Dendritic cell treated with granulocyte-macrophage colony-stimulating factor and Interleukin-4, amounts not matched to agents 40 ng/mL and 50 ng/mL, for 4 days (primary cell): ENCODE results near the gene VSIG10.
"Not testable (repeated sequence)": the region's sequence is repeated elsewhere in the genome, so short reads cannot be mapped to it uniquely, and the experiment has no call there.

Source experiments
- H3K27ac Mint-ChIP-seq: one replicate; pipeline ENCODE4 v1.8.0; 2022; ENCODE audit warnings: mild to moderate bottlenecking, mixed read lengths
- H3K27me3 Mint-ChIP-seq: one replicate; pipeline ENCODE4 v1.8.0; 2022; ENCODE audit warnings: mild to moderate bottlenecking, mixed read lengths
- H3K36me3 Mint-ChIP-seq: one replicate; pipeline ENCODE4 v1.8.0; 2022; ENCODE audit warnings: low read depth, mixed read lengths
- H3K4me1 Mint-ChIP-seq: one replicate; pipeline ENCODE4 v1.8.0; 2022; ENCODE audit warnings: low read depth, mixed read lengths
- H3K4me3 Mint-ChIP-seq: one replicate; pipeline ENCODE4 v1.8.0; 2022; ENCODE audit warnings: mild to moderate bottlenecking, moderate library complexity, mixed read lengths
- H3K9me3 Mint-ChIP-seq: one replicate; pipeline ENCODE4 v1.8.0; 2022; ENCODE audit warnings: mixed read lengths
- intact Hi-C: fragments of 100-400 bp; cut with micrococcal nuclease; formaldehyde crosslinking; loops from one replicate; pipeline ENCODE4 v1.15.0; 2022

VSIG10 gene

GRCh38 chr12:118098401-118098800 lies 5.4 kb downstream of the VSIG10 start:
- intact Hi-C loops, result no loop called here
- no peaks in the 10 kb centered on the region for H3K9me3 Mint-ChIP-seq
- H3K4me3 Mint-ChIP-seq, result no peak overlapping the region
- H3K27ac Mint-ChIP-seq, result no peak overlapping the region
- H3K36me3 Mint-ChIP-seq, result peaks cover 13% of the 10 kb centered on the region
- peaks cover 19% of the 10 kb centered on the region for H3K4me1 Mint-ChIP-seq
- peaks cover 6% of the 10 kb centered on the region for H3K27me3 Mint-ChIP-seq

- no peak overlapping the region for H3K4me3 Mint-ChIP-seq
- H3K27me3 Mint-ChIP-seq, result no peaks in the 10 kb centered on the region
- intact Hi-C loops, result no loop called here
- H3K9me3 Mint-ChIP-seq, result no peaks in the 10 kb centered on the region
- no peak overlapping the region for H3K27ac Mint-ChIP-seq
- peaks cover 30% of the 10 kb centered on the region for H3K36me3 Mint-ChIP-seq
- H3K4me1 Mint-ChIP-seq, result peaks cover 5% of the 10 kb centered on the region
These were observed 9.8 kb downstream of the VSIG10 start for GRCh38 chr12:118094039-118094438.

- Mint-ChIP-seq H3K27ac (no peak overlapping the region), H3K9me3 (no peaks in the 10 kb centered on the region), H3K4me3 (no peak overlapping the region), H3K36me3 (peaks cover 24% of the 10 kb centered on the region), H3K27me3 (no peaks in the 10 kb centered on the region), H3K4me1 (peaks cover 6% of the 10 kb centered on the region)
- intact Hi-C loops, result no loop called here
These were observed 14.0 kb downstream of the VSIG10 start for GRCh38 chr12:118089782-118090181.

DNA sequence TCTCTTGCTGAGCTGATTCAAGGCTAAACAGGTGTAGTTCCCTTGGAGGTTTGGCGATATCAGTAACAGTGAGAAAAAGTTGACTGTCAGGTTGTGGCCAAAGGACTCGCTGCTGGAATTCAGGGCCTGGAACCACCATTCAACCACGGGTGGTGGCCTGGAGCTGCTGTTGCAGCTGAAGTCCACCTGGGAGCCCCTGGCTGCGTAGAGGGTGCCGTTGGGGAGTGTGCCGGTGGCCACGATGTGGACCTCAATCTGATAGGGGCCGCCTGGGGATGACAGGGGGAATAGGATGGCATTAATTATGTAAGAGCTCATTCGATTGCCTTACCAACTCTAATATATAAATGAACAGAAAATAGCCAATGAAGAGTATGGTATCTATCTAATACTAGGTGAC lies 21.6 kb downstream of the VSIG10 start:
- Mint-ChIP-seq H3K27me3 (no peaks in the 10 kb centered on the region), H3K4me1 (peaks cover 6% of the 10 kb centered on the region), H3K4me3 (no peak overlapping the region), H3K27ac (no peak overlapping the region), H3K9me3 (peaks cover 6% of the 10 kb centered on the region), H3K36me3 (peaks cover 49% of the 10 kb centered on the region)
- intact Hi-C loops, result no loop called here

- H3K4me1 Mint-ChIP-seq, H3K9me3 Mint-ChIP-seq, intact Hi-C loops, H3K27me3 Mint-ChIP-seq, H3K4me3 Mint-ChIP-seq, H3K27ac Mint-ChIP-seq: not testable (repeated sequence)
- H3K36me3 Mint-ChIP-seq, result peaks cover 55% of the 10 kb centered on the region
These were observed 22.3 kb downstream of the VSIG10 start for GRCh38 chr12:118081521-118081920.

GRCh38 chr12:118073768-118074167 lies 30.0 kb downstream of the VSIG10 start:
- Mint-ChIP-seq H3K27ac (no peak overlapping the region), H3K36me3 (peaks cover 35% of the 10 kb centered on the region), H3K27me3 (no peaks in the 10 kb centered on the region), H3K9me3 (peaks cover 6% of the 10 kb centered on the region), H3K4me1 (peaks cover 4% of the 10 kb centered on the region), H3K4me3 (no peak overlapping the region)
- intact Hi-C loops, result no loop called here

DNA sequence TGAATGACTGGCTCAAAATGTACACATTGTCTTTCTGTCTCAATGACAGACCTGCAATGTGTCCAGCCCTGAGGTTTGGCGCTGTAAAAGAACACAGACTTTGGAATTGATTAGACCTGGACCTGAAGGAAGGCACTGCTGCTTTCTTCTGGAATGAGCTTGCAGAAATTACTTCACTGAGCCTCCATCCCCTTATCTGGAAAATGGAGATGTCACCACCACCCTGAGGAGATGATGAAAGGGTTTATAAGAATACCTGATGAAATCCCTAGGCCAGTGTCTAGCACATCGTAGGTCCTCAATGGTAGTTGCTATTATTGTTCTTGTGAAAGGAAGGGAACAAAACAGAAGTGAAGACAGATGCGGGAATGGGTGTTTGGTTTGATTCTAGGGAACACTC lies 33.2 kb downstream of the VSIG10 start:
- Mint-ChIP-seq H3K4me1 (peaks cover 32% of the 10 kb centered on the region), H3K36me3 (peaks cover 8% of the 10 kb centered on the region), H3K27me3 (no peaks in the 10 kb centered on the region), H3K9me3 (no peaks in the 10 kb centered on the region), H3K4me3 (no peak overlapping the region), H3K27ac (no peak overlapping the region)
- intact Hi-C loops, result no loop called here

- Mint-ChIP-seq H3K27ac (peak overlapping the region; percentile 37), H3K4me3 (no peak overlapping the region), H3K36me3 (peaks cover 8% of the 10 kb centered on the region), H3K4me1 (peaks cover 50% of the 10 kb centered on the region), H3K27me3 (no peaks in the 10 kb centered on the region), H3K9me3 (no peaks in the 10 kb centered on the region)
- intact Hi-C loops, result no loop called here
These were observed 35.4 kb downstream of the VSIG10 start for GRCh38 chr12:118068445-118068844.

- intact Hi-C loops, result no loop called here
- Mint-ChIP-seq H3K27me3 (no peaks in the 10 kb centered on the region), H3K4me3 (peak overlapping the region; percentile 39), H3K4me1 (peaks cover 63% of the 10 kb centered on the region), H3K27ac (peak overlapping the region; percentile 80), H3K9me3 (no peaks in the 10 kb centered on the region), H3K36me3 (peaks cover 21% of the 10 kb centered on the region)
These were observed 38.4 kb downstream of the VSIG10 start for GRCh38 chr12:118065380-118065779.

- Mint-ChIP-seq H3K27me3 (no peaks in the 10 kb centered on the region), H3K4me1 (peaks cover 70% of the 10 kb centered on the region)
- intact Hi-C loops, result loop anchor here (5.0 kb wide), 2 partner anchors 38 to 313 kb away; partner anchors contain the start of genes SUDS3 and VSIG10
These were observed 39.2 kb downstream of the VSIG10 start for GRCh38 chr12:118064608-118065007.

DNA sequence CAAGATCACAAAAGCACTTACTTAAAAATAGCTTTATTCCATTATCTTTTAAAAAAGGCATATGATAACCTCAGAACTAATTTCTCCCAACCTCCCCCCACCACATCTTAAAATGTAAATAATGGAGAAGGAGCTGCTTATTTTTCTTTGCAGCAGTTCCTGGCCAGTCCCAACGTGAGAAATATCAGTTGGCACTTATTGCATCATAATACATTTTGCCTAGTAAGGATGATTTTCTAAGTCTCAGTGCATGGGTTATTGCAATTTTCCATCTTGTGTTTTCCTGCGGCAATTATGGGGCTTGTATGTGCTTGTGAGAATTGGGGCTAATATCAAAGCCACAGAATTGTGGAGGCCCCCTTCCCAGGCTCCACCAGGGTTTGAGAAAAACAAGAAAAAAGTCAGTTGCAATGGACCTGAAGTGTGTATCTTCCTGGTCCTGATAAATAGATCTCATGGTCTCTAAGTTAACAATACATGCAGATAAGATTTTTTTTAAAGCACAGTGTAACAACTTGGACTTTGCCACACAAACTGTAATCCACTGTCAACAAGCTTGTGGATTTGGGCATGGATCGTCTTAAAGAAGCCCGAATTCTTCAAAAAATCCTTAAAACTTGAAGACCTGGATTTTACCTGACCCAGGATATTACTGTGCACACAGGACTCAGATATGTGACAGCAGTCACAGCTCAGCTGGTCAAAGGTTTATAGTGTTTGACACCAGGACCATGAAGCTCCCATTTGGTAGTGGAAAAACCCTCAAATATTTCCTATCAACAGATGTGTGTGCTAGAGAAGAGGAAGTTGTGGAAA lies 40.0 kb downstream of the VSIG10 start:
- H3K4me3 Mint-ChIP-seq, result no peak overlapping the region
- no peaks in the 10 kb centered on the region for H3K27me3 Mint-ChIP-seq
- H3K36me3 Mint-ChIP-seq, result peaks cover 24% of the 10 kb centered on the region
- intact Hi-C loops, result loop anchor here (5.0 kb wide), 2 partner anchors 39 to 314 kb away; partner anchors contain the start of genes SUDS3 and VSIG10
- peak overlapping the region; percentile 80 for H3K27ac Mint-ChIP-seq
- H3K9me3 Mint-ChIP-seq, result no peaks in the 10 kb centered on the region
- peaks cover 74% of the 10 kb centered on the region for H3K4me1 Mint-ChIP-seq

More at GRCh38 chr12:118064608-118065007, 39.2 kb downstream of the VSIG10 start:
- peak overlapping the region; percentile 17 for H3K4me3 Mint-ChIP-seq
- no peaks in the 10 kb centered on the region for H3K9me3 Mint-ChIP-seq
- peaks cover 21% of the 10 kb centered on the region for H3K36me3 Mint-ChIP-seq
- peak overlapping the region; percentile 80 for H3K27ac Mint-ChIP-seq

DNA sequence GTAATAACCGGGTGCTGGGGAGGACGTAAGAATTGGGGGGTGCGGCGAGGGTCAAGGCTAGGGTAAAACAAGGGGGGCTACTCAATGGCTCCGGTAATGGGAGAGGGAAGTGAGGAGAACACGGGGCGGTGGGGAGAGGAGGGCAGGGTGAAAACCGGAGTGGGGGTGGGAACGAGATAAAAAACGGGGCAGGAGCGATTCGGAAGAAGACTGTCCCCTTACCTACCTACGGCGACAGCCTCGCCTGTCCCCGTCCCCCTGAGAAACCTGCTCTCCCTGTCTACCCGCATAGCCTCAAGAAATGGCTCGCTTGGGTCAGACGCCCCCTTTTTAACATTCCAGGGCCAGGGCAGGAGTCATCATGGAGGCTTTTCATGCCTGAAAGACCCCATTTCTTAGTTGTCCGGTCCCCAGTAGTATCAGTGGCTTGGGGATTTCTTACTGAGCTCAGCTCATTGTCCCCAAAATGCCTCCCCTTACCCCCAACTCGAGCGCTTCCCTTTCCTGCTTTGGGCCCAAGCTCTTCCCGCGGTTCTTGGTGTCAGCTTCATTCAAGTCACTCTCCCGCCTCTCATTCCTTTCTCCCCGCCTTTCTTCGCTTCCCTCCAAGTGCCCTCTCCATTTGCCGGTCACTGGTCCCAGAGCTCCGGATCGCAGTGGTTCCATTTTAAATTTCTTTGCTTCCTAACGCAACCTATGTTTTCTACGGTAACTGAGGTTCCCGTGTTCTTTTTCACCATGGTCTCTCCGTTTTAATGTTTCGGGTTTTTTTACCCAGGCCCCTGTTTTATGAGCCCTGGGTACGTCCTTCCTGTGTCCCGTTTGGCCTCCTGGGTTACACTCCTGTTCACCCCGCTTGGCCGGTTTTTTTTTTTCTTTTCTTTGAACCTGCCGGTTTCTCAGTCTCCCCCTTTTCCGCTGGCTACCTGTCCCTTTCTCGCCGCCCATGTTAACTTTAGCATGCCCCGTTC lies 41.7 kb downstream of the VSIG10 start:
- H3K36me3 Mint-ChIP-seq, result peaks cover 31% of the 10 kb centered on the region
- peaks cover 66% of the 10 kb centered on the region for H3K4me1 Mint-ChIP-seq

GRCh38 chr12:118061011-118061872 lies 42.6 kb downstream of the VSIG10 start, which contains the start of gene WSB2:
TSS of gene WSB2 (minus strand) at chr12:118061179. CDS start at chr12:118061048, 131 bp downstream.
- peak within 1 kb of the TSS; percentile 95 for H3K27ac Mint-ChIP-seq
- peaks cover 63% of the 10 kb centered on the region for H3K4me1 Mint-ChIP-seq
- no peaks in the 10 kb centered on the region for H3K9me3 Mint-ChIP-seq
- H3K27me3 Mint-ChIP-seq, result no peaks in the 10 kb centered on the region
- peak within 1 kb of the TSS; percentile 90 for H3K4me3 Mint-ChIP-seq
- intact Hi-C loops, result loop anchor here (1.0 to 5.0 kb wide), 4 partner anchors 41 to 316 kb away; partner anchors contain the start of genes PEBP1, RFC5, SUDS3 and VSIG10
- peaks cover 31% of the 10 kb centered on the region for H3K36me3 Mint-ChIP-seq

More for the DNA sequence above, 41.7 kb downstream of the VSIG10 start:
- Mint-ChIP-seq H3K27ac (peak overlapping the region; percentile 95), H3K27me3 (no peaks in the 10 kb centered on the region), H3K4me3 (peak overlapping the region; percentile 90), H3K9me3 (no peaks in the 10 kb centered on the region)
- intact Hi-C loops, result loop anchor here (1.0 to 5.0 kb wide), 4 partner anchors 40 to 315 kb away; partner anchors contain the start of genes PEBP1, RFC5, SUDS3 and VSIG10
